Stimulated activated CD8-positive, alpha-beta memory T cell treated with anti-CD3 and anti-CD28 coated beads, Interleukin-15, amount 100 ng/mL, for 24 hours (primary cell): ENCODE results near the gene TAAR1.
"Not testable (repeated sequence)": the region's sequence is repeated elsewhere in the genome, so short reads cannot be mapped to it uniquely, and the experiment has no call there.

ENCODE experiments used
- DNase-seq: peaks from one replicate; pipeline ENCODE4 v3.0.0-alpha.2; 2020; ENCODE audit warnings: low read depth

The TAAR1 gene

DNA sequence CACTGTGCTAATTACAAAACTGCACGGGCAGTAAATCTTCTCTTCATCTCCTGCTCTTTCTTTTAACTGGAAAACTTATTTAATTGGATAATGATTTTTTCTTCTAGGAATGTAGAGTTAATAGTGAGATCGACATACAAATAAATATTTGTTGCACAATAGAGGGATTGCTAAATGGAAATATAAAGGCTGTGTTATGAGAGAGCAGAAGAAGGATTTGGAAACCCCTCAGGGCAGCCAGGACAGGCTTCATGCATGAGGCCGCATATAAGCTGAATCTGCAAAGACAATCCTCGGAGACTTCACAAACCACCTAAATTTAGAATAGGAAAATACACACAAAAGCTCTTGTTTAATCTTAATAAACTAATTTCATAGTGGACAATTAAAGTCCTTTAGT is 2.9 kb upstream of the TAAR1 start:
- no peak for DNase-seq

DNA sequence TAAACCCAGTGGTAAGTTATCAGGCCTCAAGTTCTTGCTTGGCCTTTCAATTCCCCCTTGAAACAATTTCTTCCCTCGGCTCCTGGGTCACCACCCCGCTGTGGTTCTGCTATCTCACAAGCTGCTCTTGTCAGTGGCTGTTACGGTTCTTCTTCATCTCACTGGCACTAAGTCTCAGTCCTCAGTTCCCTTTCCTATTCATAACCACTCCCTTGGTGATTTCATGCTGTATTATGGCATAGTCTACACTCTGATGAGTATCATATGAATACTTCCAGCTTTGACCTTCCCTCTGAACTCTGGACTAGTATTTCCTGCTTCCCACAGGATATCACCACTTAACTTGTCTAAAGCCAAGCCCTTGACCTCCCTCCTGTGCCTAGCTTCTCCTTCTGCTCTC is 7.9 kb downstream of the TAAR1 start:
- DNase-seq = no peak

DNA sequence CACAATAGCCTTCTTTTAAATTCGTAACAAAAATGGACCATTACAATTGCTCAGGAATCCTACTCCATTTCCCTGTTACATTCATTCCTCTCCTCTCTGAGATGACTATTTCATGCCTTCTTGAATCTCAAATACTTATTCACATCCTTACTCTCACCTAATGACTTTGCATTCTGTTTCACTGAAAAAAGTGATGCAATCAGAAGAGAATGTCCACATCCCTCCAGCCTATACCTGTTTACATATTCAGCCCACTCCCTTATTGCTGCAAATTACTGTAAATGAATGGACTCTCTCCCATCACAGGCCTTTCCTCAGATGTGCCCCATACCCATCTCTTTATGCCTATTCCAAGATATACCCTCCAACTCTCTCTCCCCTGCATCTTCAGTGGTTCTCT is 8.6 kb downstream of the TAAR1 start:
- DNase-seq = no peak

DNA sequence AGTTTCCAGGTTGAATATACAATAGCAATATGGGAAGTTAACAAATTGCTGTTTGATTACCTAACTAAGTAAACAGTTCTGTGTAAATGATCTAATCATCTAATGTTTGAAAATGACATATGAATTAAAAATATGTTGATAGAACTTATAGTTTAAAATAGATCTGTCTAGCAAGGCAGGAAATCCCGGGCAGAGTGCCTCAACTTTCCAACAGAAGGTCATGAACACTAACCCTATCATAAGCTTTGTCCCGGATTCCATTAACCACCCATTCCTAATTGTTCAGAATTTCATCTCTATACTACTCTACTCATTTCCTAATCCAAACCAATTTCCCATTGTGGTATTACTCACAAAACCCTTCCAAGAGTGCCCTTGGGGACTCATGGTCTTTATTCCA is 10.2 kb downstream of the TAAR1 start:
- no peak for DNase-seq

DNA sequence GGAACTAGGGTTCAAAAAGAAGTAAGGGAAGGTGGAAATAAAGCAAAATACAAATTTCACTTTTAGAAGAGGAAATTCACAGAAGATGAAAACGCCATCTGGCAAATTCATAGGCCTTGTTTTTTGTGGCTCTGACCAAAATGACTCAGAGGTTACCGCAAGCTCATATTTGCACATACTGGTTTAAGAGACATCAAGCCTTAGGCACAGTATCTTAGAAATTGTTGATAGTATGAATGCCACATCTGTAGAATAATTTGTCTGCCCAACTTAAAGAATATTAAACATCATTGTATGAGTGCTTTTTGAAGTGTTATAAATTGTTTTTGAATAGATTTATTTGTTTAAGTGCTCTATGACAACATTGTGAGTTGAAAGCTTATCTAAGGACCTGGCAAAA is 10.6 kb downstream of the TAAR1 start:
- no peak for DNase-seq

DNA sequence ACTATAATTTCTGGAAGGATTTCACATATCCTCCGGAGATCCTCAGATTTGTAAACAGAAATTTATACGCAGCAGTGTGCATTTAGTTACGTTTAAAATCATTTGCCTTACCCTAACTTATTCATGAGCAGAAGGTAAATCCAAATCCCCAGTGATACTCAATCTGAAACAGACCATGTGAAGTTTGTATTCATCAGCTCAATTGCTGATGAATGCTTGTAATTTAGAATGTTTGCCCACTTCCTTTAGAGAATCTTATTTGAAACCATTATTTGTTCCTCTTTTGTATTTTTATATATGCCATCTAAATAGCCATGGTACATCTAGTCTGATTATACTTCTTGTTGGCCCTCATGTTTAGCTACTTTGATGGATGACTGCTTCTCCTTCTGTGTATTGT is 15.4 kb downstream of the TAAR1 start:
- DNase-seq = no peak

DNA sequence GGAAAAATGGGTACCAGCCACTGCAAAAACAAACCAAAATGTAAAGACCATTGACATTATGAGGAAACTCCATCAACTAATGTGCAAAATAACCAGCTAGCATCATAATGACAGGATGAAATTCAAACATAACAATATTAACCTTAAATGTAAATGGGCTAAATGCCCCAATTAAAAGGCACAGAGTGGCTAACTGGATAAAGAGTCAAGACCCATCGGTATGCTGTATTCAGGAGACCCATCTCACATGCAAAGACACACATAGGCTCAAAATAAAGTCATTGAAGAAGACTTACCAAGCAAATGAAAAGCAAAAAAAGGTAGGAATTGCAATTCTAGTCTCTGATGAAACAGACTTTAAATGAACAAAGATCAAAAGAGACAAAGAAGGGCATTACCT is 21.8 kb downstream of the TAAR1 start:
- DNase-seq = not testable (repeated sequence)

DNA sequence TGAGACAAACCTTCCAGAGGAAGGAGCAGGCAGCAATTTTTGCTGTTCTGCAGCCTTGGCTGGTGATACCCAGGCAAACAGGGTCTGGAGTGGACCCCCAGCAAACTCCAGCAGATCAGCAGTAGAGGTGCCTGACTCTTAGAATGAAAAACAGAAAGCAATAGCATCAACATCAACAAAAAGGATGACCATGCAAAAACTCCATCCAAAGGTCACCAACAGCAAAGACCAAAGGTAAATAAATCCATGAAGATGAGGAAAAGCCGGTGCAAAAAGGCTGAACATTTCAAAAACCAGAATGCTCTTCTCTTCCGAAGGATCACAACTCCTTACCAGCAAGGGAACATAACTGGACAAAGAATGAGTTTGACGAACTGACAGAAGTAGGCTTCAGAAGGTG is 23.1 kb downstream of the TAAR1 start:
- DNase-seq = not testable (repeated sequence)

DNA sequence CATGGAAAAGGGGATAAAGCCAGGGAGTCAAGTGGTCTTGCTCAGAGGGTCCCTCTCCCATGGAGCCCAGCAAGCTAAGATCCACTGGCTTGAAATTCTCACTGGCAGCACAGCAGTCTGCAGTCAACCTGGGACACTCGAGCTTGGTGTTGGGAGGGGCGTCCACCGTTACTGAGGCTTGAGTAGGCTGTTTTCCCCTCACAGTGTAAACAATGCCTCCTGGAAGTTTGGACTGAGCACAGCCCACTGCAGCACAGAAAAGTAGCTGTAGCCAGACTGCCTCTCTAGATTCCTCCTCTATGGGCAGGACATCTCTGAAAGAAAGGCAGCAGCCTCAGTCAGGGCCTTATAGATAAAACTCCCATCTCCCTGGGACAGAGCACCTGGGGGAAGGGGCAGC is 23.7 kb downstream of the TAAR1 start:
- DNase-seq = not testable (repeated sequence)

DNA sequence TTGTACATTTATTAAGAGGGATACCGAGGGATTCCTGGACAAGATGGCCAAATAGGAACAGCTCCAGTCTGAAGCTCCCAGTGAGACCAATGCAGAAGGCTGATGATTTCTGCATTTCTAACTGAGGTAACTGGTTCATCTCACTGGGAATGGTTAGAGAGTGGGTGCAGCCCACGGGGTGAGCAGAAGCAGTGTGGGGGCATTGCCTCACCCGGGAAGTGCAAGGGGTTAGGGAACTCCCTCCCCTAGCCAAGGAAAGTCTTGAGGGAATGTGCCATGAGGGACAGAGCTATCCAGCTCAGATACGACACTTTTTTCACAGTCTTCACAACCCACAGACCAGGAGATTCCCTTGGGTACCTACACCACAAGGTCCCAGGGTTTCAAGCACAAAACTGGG is 24.2 kb downstream of the TAAR1 start:
- DNase-seq = no peak

DNA sequence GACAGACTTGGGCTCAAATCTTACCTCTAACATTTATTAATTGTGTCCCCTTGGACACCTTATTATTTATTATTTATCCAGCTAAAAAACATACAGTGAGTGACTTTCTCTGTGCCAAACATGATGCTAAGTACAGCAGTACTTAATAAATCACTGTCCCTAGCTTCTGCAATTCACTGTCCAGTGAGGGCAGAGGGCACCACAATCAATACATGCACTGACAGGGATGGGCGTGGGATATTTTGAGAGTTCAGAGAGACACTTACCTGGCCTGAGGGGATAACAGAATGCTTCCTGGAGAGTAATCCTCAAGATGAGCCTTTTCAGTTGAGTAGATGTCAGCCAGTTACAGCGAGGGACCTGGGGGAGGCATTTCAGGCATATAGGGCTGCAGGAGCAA is 25.6 kb downstream of the TAAR1 start:
- DNase-seq = no peak

DNA sequence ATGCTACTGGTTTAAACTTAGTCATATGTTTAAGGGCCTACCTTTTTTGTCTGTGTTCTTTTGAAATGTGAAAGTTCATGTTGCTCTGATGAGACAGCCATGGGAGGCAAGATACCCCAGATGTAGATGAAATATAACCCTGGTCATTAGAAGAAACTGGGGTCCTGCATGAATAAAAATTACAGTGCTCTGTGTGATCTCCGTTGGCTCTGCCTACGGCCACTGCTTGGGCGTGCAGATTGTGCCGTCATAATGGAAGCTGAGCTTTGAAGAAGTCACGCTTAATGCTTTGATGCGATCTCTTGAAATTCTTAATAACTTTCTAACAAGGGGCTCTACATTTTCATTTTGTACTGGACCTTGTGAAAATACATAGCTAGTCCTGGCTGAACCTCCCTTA is 34.8 kb downstream of the TAAR1 start, which contains the start of gene TAAR2:
TSS of gene TAAR2 (minus strand) at position 101 of the 400 bp plus-strand sequence. CDS start at position 101, 0 bp downstream.
- no peak for DNase-seq

DNA sequence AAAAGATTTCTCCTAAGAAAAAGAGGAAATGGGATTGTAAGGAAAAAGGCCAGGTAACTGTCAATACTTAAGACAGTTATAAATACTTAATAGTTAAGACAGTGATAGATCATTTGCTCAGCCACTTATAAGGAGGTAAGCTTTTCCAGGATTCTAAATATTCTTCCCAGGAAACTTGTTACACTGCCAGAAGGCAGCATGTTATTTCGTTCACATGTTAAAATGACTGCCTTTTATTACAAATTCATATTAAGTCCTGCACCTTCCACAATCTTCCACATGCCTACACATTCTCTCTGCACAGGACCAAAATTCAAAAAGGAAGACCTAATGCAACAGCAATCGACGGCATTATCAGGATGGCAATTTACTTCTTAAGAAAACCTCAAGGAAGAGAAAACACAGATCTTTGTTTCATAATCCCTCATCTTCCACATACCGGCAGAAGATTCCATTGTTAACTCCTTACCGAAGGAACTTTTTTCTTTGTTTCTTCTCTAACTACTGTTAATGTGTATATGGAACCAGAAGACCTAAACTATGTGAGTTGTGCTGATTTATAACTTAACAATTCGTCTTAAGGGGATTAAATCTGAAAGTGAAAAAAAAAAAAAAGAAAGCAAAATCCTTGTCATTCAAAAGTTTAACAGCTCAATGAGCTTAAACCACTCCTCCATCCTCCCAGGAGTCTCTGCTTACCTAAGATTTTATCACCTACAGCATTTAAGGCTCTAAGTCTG is 35.7 kb downstream of the TAAR1 start:
- no peak for DNase-seq

DNA sequence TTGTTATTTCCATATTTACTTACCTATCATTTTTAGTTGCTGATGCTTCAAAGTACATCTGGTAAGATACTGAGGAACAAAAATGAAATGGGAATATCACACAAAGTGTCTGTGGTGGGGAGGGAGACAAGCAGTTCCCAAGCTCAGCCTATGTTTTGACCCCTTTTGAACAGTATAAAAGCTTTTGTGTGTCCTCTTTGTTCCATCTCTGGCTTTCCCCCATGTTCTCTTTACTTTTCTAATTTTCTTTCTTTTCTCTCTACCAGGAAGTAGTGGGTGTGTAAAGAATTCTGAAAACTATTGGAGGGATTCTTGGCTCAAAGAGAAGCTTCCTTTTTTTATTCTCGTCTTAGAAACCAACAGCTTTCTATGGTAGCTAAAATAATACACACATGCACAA is 42.3 kb downstream of the TAAR1 start:
- no peak for DNase-seq

DNA sequence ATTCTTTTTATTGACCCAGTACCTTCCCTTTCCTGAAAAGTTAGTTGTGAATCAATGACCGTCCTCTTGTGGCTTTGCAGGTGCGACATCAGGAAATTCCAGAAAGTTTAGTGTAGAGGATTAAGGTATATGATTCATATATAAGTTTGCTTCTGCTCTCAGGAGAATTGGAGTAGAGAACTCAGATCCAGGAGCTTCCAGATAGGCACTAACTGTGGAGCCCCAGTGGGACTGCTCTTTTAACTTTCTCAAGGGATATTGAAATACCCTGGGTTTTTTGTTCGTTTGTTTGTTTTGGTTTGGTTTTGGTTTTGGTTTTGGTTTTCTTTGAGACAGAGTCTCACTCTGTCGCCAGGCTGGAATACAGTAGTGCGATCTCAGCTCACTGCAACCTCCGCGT is 44.4 kb downstream of the TAAR1 start:
- no peak for DNase-seq

DNA sequence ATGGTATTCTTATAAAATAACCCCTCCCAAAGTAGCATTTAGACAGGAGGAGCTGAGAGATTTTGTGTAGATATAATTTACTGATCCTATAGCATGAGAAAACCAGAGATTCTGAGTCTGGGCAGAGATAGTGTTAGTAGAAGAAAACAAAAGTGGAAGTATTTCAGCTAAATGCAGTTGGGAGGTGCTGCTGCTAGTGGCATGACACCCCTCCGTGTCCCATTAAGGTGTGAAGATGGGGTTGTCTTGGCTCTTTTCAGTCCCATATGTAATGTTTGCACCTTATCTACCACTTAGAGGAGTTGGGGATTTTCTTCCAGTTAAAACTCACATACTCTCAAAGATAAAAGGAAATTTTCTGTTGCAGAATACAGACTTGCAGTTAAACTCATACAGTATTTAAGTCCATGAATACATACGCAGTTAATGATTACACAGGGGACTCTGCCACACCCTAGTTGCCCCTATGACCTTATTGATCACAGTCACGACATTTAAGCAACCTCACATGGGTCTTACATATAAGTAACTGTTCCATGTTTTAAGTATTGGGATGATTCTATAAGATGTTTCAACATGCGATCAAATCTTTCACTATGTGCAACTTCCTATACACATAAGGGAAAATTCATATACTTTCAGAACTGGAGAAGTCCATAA is 46.4 kb downstream of the TAAR1 start:
- DNase-seq = no peak

DNA sequence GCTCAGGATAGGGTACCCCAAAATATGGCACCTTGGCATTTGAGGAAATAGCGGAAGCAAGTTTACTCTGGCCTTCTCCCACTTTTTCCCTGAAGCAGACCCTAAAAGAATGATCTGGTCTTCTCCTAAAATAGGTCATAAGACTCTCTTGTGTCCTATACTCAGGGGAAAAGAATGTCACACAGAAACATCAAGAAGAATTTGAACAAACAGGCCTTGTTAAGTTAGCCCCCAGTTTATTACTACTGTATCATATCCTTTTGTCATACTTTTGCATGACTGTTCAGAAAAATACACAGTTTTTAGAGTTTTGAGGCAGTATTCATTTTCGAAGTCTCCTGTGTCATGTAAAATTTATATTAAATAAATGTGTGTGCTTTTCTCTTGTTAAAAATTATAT is 47.4 kb downstream of the TAAR1 start:
- no peak for DNase-seq

DNA sequence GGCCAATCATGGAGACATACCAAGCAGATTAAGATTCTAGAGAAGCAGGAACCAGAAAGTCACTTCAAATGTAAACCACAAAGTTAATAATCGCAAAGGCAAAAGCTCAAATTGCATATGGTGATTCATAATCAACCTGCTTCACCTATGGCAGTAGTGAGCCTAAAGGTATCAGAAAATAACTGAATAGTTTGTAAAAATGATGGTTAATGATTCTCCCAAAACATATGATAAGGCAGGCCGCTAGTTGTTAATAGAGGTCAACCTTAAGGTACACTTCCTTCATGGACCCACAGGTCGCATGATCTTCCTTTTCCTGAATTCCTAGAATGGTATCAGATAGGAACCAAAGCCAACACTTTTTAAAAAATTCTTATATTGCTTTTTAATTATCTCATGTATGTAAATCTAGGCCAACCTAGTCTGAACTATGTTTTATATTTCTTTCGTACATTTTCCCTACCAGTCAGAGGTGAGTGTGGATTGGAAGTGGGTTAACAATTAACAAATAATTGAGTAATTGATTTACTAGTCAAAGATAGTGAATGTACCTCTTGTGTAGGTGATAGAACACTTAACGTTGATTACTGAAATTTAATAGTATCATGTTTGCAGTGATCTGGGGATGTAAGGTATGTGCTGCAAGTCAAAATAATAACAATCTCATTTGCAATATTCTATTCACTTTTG is 51.3 kb downstream of the TAAR1 start:
- DNase-seq = no peak

DNA sequence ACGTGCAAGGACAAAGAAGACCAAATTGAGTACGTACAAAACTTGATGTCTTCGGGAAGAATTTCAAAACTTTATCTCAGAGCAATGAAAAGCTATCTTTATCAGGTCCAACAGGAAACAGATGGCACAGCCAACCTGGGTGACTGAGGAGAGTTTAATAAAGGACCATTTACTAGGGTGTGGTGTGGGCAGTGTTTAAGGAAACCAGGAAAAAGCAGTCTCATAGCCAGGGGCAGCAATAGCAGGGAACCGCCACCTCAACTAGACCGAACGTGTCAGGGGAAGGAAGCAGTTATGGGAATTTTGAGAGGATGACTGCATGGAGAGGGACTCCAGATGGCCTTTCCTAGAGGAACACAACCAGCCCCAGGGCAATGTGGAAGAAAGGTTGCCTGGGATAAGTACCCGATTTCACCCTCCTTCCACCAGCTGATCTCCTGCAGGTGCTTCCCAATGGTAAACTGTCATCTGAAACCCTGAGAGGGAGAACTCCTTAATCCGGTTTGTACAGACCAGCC is 54.3 kb downstream of the TAAR1 start:
- no peak for DNase-seq

DNA sequence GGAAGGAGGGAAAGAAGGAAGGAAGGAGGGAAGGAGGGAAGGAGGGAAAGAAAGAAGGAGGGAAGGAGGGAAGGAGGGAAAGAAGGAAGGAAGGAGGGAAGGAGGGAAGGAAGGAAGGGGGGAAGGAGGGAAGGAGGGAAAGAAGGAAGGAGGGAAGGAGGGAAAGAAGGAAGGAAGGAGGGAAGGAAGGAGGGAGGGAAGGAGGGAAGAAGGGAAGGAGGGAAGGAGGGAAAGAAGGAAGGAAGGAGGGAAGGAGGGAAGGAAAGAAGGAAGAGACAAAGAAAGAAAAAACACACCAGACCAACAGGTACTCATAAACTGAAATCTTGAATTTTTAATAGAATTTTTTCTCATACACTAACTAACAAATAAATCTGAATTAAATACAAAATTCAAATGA is 58.1 kb downstream of the TAAR1 start:
- DNase-seq = not testable (repeated sequence)

DNA sequence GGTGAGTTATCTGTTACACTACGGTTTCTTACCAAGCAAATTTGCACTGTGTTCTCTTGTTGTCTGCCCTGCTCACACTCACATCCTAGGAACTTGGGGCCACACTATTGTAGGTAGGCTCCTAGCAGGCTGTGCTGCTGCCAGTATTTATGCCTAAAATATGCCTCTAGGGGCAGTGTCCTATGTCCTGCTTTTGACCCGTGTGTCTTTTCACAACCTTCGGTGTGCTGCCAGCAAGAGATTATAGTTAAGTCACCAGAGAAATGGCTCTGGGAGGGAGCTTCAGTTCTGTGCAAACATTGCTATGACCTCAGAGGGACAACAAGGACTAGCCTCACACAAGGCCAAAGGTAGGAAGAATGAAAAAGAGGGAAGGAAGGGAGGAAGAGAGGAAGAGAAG is 60.5 kb downstream of the TAAR1 start:
- DNase-seq = no peak

DNA sequence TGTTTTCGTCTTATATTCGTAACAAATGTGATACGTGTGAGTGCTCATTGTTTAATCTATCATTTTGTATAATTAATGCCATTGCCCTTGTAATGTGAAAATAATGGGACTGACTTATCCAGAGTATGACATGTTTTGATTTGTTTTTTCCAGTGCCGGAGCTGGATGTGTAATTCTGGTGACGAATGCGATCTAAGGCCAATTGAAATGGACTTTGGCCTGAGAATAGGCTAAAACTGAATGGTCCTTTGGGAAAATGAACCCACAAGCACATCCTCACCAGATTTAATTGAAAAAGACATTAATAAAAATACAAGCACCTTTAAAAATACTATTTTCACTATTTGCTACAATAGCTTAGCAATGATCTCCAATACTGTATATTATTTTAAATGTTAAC is 62.8 kb downstream of the TAAR1 start:
- DNase-seq = no peak
